Stimulated activated CD4-positive, alpha-beta T cell treated with anti-CD3 and anti-CD28 coated beads, Interleukin-12 subunit alpha, Interleukin-12 subunit beta, amount 100 ng/mL, for 4 hours (primary cell): ENCODE measurements around the gene CCDC61.
A peak's percentile ranks its signal among the peaks of the same experiment; 100 is the strongest.

Source experiments
- DNase-seq: peaks from one replicate; pipeline ENCODE4 v3.0.0-alpha.2; 2020

Gene CCDC61

DNA sequence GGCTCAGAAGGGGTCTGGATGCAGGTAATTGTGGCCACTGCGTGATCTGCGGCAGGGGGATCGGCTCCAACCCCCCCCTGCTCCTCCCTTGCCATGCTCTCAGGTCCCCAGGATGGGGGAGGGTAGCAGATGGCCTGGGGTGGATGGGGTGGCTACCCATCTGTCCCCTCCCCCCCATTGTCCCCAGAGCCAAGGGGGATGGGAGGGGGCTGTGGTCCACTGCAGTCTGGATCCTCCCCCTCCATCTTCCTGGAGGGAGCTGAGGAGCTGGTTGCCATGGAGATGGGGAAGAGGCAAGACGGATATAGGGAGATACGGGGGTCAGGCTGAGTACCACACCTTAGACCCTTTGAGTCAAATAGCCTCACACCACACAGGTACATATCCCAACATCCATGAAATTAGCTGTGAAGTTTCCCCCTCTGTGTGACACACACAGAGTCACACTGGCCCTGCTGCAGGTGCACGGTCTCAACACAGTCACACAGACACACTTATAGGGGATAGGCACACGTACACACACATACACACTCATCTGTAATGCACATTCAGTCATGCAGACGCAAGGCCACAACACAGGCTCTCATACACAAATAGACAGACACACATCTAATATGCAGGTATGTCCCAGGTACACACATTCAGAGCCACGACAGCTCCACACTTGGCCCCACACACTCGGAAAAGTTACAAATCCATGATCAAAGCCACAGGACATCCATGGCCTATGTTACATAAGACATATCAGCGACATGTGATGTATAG lies 19.8 kb upstream of the CCDC61 start:
- no peak for DNase-seq

- no peak for DNase-seq
These were observed 19.1 kb upstream of the CCDC61 start for GRCh38 chr19:45976178-45976577.

DNA sequence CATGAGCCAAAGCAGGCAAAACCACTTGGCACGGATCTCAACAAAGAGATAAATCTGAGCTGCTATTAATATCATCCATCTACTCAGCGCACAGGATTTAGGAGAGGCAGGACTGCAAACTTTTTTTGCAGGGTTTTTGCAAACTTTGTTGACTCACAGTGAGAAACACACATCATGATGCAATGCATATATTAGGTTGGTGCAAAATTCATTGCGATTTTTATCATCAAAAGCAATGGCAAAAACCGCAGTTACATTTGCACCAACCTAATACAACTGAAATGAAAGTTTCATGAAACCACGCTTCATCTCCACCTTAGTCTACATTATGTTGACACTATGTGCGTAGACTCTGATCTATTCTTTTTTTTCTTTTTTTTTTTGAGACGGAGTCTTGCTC lies 17.1 kb upstream of the CCDC61 start:
- DNase-seq: no peak

GRCh38 chr19:45981350-45981749 lies 13.9 kb upstream of the CCDC61 start:
- DNase-seq: no peak

DNA sequence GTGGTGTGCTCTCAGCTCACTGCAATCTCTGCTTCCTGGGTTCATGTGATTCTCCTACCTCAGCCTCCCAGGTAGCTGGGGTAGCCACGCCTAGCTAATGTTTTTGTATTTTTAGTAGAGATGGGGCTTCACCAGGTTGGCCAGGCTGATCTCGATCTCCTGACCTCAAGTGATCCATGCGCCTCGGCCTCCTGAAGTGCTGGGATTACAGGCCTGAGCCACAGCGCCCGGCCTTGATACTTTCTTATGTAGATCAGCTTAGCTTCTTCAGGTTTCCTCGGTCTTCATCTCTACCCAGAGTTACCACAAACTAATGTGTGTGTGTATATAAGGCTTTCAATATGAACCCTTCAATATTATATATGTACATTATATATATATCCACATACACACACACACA lies 9.9 kb upstream of the CCDC61 start:
- DNase-seq: no peak

GRCh38 chr19:45990113-45990728 lies 5.0 kb upstream of the CCDC61 start:
- no peak for DNase-seq

DNA sequence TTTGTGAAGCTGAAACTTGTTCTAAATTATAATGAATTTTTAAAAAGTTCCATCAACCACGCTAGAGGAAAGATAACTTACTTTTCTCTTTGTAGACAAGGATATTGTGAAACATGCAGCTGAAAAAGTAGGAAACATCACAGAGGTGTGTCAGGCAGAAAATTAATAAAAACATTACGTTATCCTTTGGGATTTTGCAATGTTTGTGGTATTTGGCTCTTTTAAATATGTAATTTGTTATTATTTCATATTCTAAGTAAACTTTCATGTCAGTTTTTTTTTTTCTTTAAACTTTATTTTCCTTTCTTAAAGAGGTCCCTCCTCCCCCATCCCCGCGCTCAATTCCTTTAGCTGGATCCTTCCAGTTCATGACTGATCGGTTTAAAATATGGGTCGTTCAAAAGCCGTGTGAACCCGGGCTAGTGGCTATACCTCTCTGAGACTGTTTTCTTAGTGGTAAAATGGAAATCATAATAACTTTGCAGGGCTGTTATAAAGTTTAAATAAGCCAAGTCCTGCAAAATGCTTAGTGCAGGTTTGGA lies 740 bp upstream of the CCDC61 start:
- DNase-seq: no peak

DNA sequence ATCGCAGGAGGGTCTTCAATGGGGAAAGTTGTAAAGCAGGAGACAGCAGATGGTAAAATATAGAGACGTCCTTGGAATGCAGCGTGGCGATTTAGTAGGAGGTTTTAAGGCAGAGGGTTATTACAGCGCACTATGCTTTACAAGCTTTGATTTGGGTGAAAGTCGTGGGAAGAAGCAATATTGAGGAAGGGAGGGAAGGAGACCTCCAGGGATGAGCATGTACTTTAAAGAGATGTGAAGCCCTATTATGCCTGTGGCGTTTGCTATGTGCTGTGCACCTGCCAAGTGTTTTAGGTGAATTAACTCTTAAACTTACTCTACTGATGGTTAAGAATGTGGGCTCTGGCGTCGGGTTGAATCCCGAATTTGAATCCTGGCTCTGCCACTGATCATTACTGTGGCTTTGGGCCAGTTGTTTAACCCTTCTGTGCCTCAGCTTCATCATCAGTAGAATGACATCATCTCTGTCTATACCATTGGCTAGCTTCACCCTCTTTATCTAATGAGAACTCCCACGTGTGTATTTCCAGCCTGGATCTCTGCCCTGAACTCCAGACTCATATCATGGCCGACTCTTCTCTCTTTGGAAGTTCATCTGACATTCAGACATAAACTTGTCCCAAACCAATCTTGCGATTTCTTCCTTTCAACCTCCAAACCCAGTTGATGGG lies 583 bp downstream of the CCDC61 start:
- DNase-seq: no peak

DNA sequence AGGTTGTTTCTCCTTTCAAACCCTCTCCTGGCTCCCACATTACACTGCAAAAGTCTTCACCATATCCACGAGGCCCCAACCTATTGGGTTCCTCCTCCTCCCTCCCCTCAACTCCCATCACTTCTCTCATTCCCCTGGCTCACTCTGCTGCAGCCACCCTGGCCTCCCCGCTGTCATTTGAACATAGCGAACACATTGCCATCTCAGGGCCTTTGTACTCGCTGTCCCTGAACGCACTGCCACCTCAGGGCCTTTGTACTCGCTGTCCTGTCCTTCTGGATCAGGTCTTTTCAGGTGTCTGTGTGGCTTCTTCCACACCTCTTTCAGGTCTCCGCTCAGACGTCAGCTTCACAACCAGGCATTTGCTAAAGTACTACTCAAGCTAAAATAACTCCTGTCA lies 1.7 kb downstream of the CCDC61 start:
- DNase-seq: no peak

- DNase-seq: no peak
These were observed 3.6 kb downstream of the CCDC61 start for GRCh38 chr19:45998834-45999233.

GRCh38 chr19:45999653-46000121 lies 4.4 kb downstream of the CCDC61 start:
- no peak for DNase-seq

DNA sequence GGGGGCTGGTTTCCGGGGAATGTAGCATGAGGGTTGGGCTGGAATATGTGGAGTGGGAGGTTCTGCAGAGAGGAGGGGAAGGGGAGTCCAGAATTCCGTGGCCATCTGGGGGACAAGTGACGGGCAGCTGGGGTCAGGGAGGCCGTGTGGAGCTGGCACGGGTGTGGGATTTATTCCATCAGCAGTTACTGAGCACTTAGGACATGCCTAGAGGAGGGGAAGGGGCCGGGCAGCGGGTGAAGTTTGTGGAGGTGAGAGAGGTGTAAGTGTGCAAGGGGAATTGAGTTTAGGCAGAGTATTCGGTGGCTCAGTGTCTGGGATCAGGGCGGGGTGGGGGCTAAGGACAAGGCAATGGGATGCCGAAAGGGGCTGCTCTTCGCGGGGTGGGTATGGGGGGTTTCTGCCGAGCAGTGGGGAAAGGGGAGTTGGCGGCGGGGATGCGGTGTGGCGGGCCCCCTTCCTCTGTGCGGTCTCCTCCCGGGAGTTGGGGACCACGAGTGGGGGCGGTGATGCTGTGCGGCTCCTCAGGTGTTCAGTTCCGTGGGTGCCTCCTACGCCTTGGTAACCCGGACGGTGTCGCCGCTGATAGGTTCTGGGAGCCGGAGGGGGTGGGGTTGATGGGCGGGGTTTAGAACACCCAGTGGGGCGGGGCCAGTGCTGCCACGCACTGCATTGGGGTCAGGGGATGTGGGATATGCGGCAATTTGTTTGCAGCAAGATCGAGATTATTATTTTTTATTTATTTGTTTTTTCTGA lies 5.4 kb downstream of the CCDC61 start:
- DNase-seq: peak; percentile 68

GRCh38 chr19:46002678-46003275 lies 7.5 kb downstream of the CCDC61 start:
- no peak for DNase-seq

DNA sequence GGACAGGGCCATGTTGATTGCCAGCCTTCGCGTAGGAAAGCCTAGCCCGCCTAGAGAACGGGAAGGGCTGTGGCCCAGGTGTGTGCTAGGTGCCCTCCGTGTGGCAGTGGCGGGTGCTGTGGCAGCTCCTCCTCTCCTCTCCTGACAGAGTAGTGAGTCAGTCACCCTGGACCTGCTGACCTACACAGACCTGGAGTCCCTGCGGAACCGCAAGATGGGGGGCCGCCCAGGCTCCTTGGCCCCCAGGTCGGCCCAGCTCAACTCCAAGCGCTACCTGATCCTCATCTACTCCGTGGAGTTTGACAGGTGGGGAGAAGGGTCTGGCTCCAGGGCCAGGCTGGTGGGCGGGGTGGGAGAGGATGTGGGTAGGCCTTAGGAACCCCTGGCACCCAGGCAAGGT lies 11.1 kb downstream of the CCDC61 start:
- no peak for DNase-seq

- DNase-seq: peak; percentile 59
These were observed 14.6 kb downstream of the CCDC61 start for GRCh38 chr19:46009530-46010510.

- DNase-seq: no peak
These were observed 19.3 kb downstream of the CCDC61 start for GRCh38 chr19:46014534-46014933.

- peak; percentile 67 for DNase-seq
These were observed 19.8 kb downstream of the CCDC61 start for GRCh38 chr19:46014941-46015686.

DNA sequence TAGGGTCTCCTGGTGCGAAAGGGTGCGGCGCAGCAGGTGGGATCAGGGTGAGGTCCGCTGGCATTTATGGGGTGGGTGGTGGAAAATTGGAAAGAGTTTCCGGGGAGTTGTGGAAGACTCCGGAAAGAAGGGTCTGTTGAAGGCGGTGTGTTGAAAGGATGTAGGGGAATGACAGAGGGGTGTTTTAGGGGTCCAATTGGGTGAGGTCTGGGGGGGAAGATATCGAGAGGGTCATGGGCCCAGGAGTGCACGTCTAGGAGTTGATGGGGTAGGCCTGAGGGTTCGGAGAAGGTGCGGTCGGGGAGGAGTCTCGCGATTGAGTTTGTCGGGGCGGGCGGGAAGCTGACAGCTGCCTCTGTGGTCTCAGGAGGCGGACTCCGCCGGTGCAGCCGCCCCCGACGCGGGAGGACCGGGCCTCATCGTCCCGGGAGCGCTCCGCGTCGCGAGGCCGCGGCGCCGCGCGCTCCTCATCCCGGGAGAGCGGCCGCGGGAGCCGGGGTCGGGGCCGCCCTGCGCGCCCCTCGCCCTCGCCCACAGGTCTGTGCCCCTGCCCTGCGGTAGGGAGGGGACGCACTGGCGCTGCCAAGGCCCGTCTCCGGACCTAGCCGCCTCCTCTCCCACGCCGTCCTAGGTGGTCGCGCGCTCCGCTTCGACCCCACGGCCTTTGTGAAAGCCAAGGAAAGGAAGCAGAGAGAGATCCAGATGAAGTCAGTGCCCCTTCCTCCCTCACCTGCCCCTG lies 20.6 kb downstream of the CCDC61 start:
- DNase-seq: peak; percentile 32

GRCh38 chr19:46016426-46017094 lies 21.3 kb downstream of the CCDC61 start:
- peak; percentile 81 for DNase-seq
